Activated naive CD4-positive, alpha-beta T cell (primary cell): ENCODE measurements around the gene CACNB2.

ENCODE experiments used
- DNase-seq, 4 experiments: peaks; one replicate each; lab custom pipeline; 2025; lab: John Stamatoyannopoulos, UW

The CACNB2 gene

DNA sequence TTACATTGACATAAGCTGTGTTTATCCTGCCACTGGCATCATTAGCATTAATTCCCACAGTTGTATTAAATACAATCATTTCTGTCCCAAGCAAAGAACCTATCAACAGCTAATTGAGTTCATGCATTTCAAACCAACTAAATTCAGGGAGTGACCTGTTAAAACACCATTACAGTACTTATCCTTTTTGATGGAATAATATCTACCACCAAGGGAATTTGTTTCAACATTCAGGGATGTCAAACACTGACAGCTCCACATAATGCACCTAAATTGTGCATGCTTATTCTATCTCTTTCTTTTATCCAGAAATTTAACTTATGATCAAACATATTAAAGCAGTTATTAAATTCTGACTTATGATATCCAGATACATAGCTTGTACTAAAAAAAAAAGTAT is 374.3 kb downstream of the CACNB2 start:
- DNase-seq, result no peak

DNA sequence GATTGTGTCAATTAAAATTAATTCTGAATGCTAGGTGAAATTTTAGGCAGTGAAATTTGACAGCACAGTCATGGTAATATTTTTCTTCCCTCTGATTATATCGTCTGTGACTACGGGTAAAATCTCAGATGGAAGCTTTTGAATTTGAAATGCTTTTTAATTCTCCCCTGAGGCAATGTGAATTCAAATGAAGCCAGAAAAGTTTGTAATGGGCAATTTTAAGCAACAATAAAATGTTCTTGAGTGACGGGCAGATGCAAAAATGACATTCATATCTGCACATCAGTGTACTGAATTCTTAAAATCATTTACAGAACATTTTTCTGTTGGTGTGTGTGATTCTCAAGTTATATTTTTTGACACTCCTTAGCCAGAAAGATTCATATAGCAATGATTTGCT is 376.6 kb downstream of the CACNB2 start:
- no peak for DNase-seq

GRCh38 chr10:18523025-18523424 is 382.8 kb downstream of the CACNB2 start:
- no peak for DNase-seq

GRCh38 chr10:18523858-18524257 is 383.6 kb downstream of the CACNB2 start:
- DNase-seq, result no peak

DNA sequence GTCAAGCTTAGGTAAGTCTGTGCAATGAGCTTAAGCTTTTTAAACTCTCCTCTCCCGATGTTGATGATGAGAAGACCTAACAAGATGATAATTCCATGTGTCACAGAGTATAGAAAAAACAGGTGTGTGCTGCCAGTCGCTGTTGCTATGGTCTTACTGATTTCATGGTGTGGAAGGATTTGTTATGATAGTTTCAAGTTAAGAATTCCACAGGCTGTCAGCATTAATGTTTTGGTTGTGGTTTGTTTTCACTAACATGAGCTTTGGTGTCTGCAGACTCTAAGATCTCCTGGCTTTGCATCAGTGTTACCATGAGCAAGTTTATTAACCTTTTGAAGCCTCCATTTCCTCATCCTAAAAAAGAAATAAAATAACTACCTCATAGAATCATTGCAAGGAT is 387.5 kb downstream of the CACNB2 start:
- no peak for DNase-seq

GRCh38 chr10:18528292-18528691 is 388.1 kb downstream of the CACNB2 start:
- no peak for DNase-seq

- no peak for DNase-seq
Observed at GRCh38 chr10:18532881-18533535, 392.8 kb downstream of the CACNB2 start.

DNA sequence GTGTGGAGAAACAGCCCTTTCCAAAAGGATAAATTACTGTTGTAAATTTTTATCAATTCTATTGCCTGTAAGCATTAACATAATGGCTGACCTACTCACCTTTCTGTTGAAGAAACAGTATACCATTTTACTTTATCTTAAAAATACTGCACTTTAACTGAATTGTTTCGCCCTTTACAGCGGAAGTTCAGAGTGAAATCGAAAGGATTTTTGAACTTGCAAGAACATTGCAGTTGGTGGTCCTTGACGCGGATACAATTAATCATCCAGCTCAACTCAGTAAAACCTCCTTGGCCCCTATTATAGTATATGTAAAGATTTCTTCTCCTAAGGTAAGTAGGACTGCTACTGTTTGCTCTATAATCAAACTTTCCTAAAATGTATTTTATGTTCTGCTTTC is 393.7 kb downstream of the CACNB2 start:
- DNase-seq, result no peak

DNA sequence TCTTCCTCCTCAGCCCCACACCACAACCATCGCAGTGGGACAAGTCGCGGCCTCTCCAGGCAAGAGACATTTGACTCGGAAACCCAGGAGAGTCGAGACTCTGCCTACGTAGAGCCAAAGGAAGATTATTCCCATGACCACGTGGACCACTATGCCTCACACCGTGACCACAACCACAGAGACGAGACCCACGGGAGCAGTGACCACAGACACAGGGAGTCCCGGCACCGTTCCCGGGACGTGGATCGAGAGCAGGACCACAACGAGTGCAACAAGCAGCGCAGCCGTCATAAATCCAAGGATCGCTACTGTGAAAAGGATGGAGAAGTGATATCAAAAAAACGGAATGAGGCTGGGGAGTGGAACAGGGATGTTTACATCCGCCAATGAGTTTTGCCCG is 399.1 kb downstream of the CACNB2 start:
- no peak for DNase-seq

- DNase-seq, result no peak
Observed at GRCh38 chr10:18540195-18540594, 400.0 kb downstream of the CACNB2 start.

DNA sequence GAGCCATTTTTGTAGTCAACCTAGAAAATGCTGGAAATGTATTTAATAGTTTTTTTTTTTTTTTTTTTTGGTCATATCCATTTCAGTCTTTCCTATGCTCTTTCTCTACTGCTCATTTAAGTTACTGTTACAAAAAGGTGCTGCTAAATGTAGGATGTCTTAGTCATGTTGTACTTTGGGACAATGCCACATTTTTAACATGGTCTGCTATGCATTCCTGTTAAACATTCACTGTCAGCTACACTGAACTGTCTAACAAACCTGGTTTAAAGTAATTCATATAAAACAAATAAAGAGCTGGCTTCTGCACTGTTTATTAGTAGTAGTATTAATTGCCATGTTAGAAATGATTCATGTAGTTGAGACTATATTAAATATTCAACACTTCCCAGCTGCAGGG is 402.6 kb downstream of the CACNB2 start:
- DNase-seq, result no peak

GRCh38 chr10:18545621-18546305 is 405.5 kb downstream of the CACNB2 start:
- DNase-seq, result no peak

GRCh38 chr10:18549105-18549504 is 408.9 kb downstream of the CACNB2 start:
- DNase-seq, result no peak

DNA sequence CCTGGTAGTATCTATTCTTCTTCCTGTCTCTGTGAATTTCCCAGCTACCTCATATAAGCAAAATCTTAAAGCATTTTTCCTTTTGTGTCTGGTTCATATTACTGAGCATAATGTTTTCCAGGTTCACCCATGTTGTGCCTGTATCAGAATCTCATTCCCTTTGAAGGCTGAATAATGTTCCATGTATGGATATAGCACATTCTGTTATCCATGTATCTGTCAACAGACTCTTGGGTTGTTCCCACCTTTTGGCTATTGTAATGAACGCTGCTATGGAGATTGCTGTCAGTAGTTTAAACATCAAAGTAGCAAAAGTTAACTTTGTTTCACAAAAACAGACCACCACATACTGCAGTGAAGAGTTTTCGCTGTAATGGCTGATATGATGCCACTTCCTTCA is 411.2 kb downstream of the CACNB2 start:
- DNase-seq, result no peak

GRCh38 chr10:18554479-18554878 is 414.3 kb downstream of the CACNB2 start:
- no peak for DNase-seq

- no peak for DNase-seq
Observed at GRCh38 chr10:18556522-18557147, 416.4 kb downstream of the CACNB2 start.

- DNase-seq, result no peak
Observed at GRCh38 chr10:18557960-18558359, 417.7 kb downstream of the CACNB2 start.

- DNase-seq, result no peak
Observed at GRCh38 chr10:18561861-18562551, 421.8 kb downstream of the CACNB2 start.

- no peak for DNase-seq
Observed at GRCh38 chr10:18563003-18563726, 422.9 kb downstream of the CACNB2 start.

GRCh38 chr10:18565006-18565405 is 424.8 kb downstream of the CACNB2 start:
- DNase-seq, result no peak

DNA sequence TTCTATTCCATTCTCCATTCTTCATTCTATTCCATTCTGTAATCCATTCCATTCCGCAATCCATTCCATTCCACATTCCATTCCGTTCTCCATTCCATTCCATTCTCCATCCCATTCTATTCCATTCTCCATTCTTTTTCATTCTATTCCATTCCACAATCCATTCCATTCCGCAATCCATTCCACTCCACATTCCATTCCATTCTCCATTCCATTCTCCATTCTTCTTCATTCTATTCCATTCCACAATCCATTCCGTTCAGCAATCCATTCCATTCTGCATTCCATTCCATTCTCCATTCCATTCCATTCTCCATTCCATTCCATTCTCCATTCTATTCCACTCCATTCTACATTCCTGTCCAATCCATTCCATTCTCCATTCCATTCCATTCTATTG is 426.0 kb downstream of the CACNB2 start:
- no peak for DNase-seq

- DNase-seq, result no peak
Observed at GRCh38 chr10:18567343-18567856, 427.2 kb downstream of the CACNB2 start.
